Naive thymus-derived CD8-positive, alpha-beta T cell (primary cell): ENCODE data around the gene PDE9A. TPM values are rescaled to one million over a fixed set of nuclear protein-coding genes. Genes with fewer than 3 reads are reported as not detected.

Experiments used
- ATAC-seq, 2 donors: fragments of 150-1000 bp; cut with Tn5 transposase in 1 of 2; sonication (Bioruptor Pico), chemical (Tn5 transposase) in 1 of 2; 1 replicate in 1 of 2; 2 replicates in 1 of 2; pipeline ENCODE4 v1.10.0; 2021; ENCODE audit warnings: mild to moderate bottlenecking in 2 of 2, moderate library complexity in 2 of 2
- POLR2A ChIA-PET: fragments of 350-600 bp; sonication (Branson Sonifier 250); formaldehyde crosslinking; loops from one replicate; lab custom pipeline; 2021; ENCODE audit warnings: antibody characterized with exemption; lab: Charles Lee
- DNase-seq, 10 donors: peaks; one replicate each; pipeline versions ENCODE4 v3.0.0 to v3.0.0-alpha.2; 2020 to 2022
- H3K27ac Mint-ChIP-seq, 10 donors: one replicate each; pipeline ENCODE4 v1.8.0; 2020 to 2022; ENCODE audit warnings: mild to moderate bottlenecking in 10 of 10, mixed read lengths in 10 of 10, moderate library complexity in 4 of 10, inconsistent platforms in 1 of 10
- H3K27me3 Mint-ChIP-seq, 5 donors: one replicate each; pipeline ENCODE4 v1.8.0; 2021 to 2022; ENCODE audit warnings: mixed read lengths in 5 of 5
- H3K36me3 Mint-ChIP-seq, 3 donors: one replicate each; pipeline ENCODE4 v1.8.0; 2020 to 2022; ENCODE audit warnings: mixed read lengths in 3 of 3, mild to moderate bottlenecking in 2 of 3, inconsistent platforms in 1 of 3
- H3K4me1 Mint-ChIP-seq, 4 donors: one replicate each; pipeline ENCODE4 v1.8.0; 2021 to 2022; ENCODE audit warnings: mixed read lengths in 4 of 4
- H3K4me3 Mint-ChIP-seq, 10 donors: one replicate each; pipeline ENCODE4 v1.8.0; 2020 to 2022; ENCODE audit warnings: mild to moderate bottlenecking in 10 of 10, mixed read lengths in 10 of 10, moderate library complexity in 6 of 10, inconsistent platforms in 1 of 10
- H3K9me3 Mint-ChIP-seq, 9 donors: one replicate each; pipeline ENCODE4 v1.8.0; 2020 to 2022; ENCODE audit warnings: mixed read lengths in 9 of 9, mild to moderate bottlenecking in 3 of 9, inconsistent platforms in 1 of 9, moderate library complexity in 1 of 9
- polyA plus RNA-seq, 3 donors: library from polyadenylated mRNA; unstranded; fragments of 300-500 nt; fragmentation: Illumina TruSeq; gene quantifications; one replicate each; pipeline ENCODE4 v1.2.3, GENCODE V29; 2021
- total RNA-seq, 8 experiments: library from RNA in 2 of 8; stranded (reverse) in 2 of 8; gene quantifications; one replicate each; pipeline ENCODE4 v1.2.3 and lab custom pipeline; 2021 to 2026

Gene PDE9A
- total and polyA plus RNA-seq, 5 experiments from 2014 or later = 3.6 to 17.1 (median 5.1) TPM

DNA sequence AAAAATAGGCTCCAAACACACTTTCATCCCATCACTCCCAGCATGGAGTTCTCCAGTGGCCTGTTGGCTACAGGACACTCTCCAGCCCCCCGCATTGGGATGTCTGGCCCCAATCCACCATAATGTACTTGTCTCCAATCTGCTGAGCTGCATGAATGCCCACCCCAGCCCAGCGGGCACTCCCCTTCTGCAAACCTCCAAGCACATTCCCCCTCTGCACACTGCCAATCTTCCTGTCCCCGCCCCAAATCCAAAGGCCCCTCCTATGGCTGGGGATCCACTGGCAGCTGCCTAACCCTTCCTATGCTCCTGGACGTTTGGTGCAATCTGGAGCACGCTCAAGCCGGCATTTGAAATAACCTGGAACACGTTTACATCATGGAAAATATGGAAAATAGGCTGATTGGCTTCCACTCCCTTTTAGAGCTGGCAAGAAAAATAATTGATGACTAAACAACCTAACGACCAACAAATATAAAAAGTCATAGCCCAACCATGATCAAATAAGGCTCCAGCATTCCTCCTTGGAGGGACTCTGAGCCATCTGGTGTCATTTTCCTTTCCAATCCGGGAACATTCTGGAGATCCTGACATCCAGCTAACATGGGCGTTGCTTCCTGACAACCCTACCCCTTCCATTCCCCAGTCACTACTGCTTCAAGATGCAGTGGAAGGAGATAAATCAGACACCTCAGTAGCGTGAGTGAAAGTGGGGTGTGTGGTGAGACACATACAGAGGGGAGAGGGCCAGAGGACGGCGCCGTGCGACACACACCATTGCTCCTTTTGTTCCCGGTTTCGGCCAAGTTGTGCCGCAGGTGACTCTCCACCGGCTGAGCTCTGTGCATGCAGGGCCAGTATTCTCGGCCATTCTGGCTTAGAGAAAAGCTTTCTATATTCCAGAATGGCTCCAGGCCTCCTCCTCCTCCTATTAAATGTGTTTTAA lies 41.6 kb downstream of the PDE9A start:
- no peak overlapping the region for H3K4me3 Mint-ChIP-seq
- no peaks in the 10 kb centered on the region for H3K27me3 Mint-ChIP-seq
- ATAC-seq (no peak), DNase-seq (no peak)
- POLR2A ChIA-PET = no interaction called here
- H3K4me1 Mint-ChIP-seq = peaks cover 0 to 9% (median 4%) of the 10 kb centered on the region in 4 donors
- H3K9me3 Mint-ChIP-seq = no peaks in the 10 kb centered on the region
- H3K36me3 Mint-ChIP-seq = peaks cover 0 to 3% (median 2%) of the 10 kb centered on the region in 3 donors
- H3K27ac Mint-ChIP-seq = peak overlapping the region in 3 of 10 donors; percentile 16 to 88 (median 31)

- no peak overlapping the region for H3K4me3 Mint-ChIP-seq
- H3K9me3 Mint-ChIP-seq = no peaks in the 10 kb centered on the region
- H3K4me1 Mint-ChIP-seq = peaks cover 0 to 9% (median 4%) of the 10 kb centered on the region in 4 donors
- H3K27me3 Mint-ChIP-seq = no peaks in the 10 kb centered on the region
- no peak for ATAC-seq
- H3K27ac Mint-ChIP-seq = no peak overlapping the region
- POLR2A ChIA-PET = no interaction called here
- peaks cover 0 to 8% (median 6%) of the 10 kb centered on the region in 3 donors for H3K36me3 Mint-ChIP-seq
- DNase-seq = no peak
Observed at GRCh38 chr21:42695697-42696380, 42.4 kb downstream of the PDE9A start.

- H3K27ac Mint-ChIP-seq = peak overlapping the region in 1 of 10 donors; percentile 80
- DNase-seq (no peak), ATAC-seq (no peak)
- no peak overlapping the region for H3K4me3 Mint-ChIP-seq
- POLR2A ChIA-PET = no interaction called here
- no peaks in the 10 kb centered on the region for H3K9me3 Mint-ChIP-seq
- H3K36me3 Mint-ChIP-seq = peaks cover 0 to 13% (median 8%) of the 10 kb centered on the region in 3 donors
- peaks cover 0 to 9% (median 4%) of the 10 kb centered on the region in 4 donors for H3K4me1 Mint-ChIP-seq
- H3K27me3 Mint-ChIP-seq = no peaks in the 10 kb centered on the region
Observed at GRCh38 chr21:42696501-42697040, 43.1 kb downstream of the PDE9A start.

- DNase-seq (no peak), ATAC-seq (no peak)
- peaks cover 5 to 23% (median 16%) of the 10 kb centered on the region in 3 donors for H3K36me3 Mint-ChIP-seq
- POLR2A ChIA-PET = interaction anchor here (0.7 kb wide), 1 partner anchor 48 kb away, joined by 3 read pairs; no protein-coding TSS in a partner anchor
- H3K27ac Mint-ChIP-seq = peak overlapping the region in 3 of 10 donors; percentile 9 to 46 (median 33)
- H3K4me3 Mint-ChIP-seq = no peak overlapping the region
- H3K4me1 Mint-ChIP-seq = peaks cover 0 to 9% (median 4%) of the 10 kb centered on the region in 4 donors
- no peaks in the 10 kb centered on the region for H3K9me3 Mint-ChIP-seq
- no peaks in the 10 kb centered on the region for H3K27me3 Mint-ChIP-seq
Observed at GRCh38 chr21:42698733-42699132, 45.3 kb downstream of the PDE9A start.

DNA sequence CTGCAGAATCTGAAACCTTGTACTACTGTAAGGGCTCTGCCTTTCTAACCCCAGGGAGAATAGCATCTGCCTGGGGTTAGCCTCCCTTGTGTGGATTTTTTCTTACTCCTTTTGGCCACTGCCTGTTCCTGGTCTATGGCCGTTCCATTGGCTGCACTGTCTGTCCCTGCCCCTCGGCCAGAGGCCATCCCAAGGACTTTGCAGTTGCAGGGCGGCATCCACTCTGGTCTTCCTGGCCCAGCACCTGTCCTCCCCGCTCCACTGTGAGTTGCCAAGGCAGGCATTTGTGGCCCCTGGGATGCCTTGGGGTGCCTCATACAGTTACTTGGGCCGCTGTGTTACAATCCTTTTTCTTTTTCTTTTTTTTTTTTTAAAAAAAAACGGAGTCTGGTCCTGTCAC lies 45.8 kb downstream of the PDE9A start:
- Mint-ChIP-seq H3K27me3 (no peaks in the 10 kb centered on the region), H3K36me3 (peaks cover 5 to 23% (median 16%) of the 10 kb centered on the region in 3 donors), H3K9me3 (no peaks in the 10 kb centered on the region), H3K4me3 (no peak overlapping the region), H3K27ac (peak overlapping the region in 1 of 10 donors; percentile 9), H3K4me1 (peaks cover 0 to 9% (median 4%) of the 10 kb centered on the region in 4 donors)
- DNase-seq (no peak), ATAC-seq (no peak)
- POLR2A ChIA-PET = interaction anchor here (0.7 kb wide), 1 partner anchor 48 kb away, joined by 3 read pairs; no protein-coding TSS in a partner anchor

DNA sequence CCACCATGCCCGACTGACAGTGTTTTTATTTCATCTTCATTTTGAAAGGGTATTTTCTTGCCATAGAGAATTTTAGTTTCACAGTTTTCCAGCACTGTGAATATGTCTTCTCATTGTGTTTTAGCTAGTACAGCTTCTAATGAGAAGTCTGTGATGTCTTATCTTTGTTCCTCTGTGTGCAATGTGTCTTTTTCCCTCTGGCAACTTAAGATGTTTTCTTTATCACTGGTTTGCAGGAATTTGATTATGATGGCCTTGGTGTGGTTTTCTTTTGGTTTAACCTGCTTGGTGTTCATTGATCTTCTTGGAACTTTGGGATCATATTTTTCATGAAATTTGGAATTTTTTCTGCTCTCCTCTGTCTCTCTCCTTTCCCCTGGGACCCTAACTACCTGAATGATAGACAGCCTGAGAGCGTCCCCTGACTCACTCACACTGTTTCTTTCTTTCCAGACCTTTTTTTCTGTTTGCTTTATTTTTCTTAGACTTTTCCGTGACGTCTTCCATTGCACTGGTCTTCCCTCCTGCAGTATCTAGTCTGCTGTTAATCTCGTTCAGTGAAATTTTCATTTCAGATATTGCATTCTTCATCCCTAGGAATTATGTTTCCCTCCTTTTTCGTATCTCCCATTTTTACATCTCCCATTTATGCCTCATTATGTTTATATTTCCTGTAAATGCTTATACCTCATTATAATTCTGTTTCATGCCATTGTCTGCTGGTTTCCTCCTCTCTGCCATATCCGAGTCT lies 48.5 kb downstream of the PDE9A start:
- Mint-ChIP-seq H3K27me3 (no peaks in the 10 kb centered on the region), H3K4me3 (no peak overlapping the region), H3K36me3 (peaks cover 5 to 21% (median 16%) of the 10 kb centered on the region in 3 donors), H3K9me3 (no peaks in the 10 kb centered on the region), H3K4me1 (peaks cover 0 to 9% (median 3%) of the 10 kb centered on the region in 4 donors), H3K27ac (peak overlapping the region in 2 of 10 donors; percentile 17 to 21)
- no peak for DNase-seq
- ATAC-seq = no peak
- POLR2A ChIA-PET = no interaction called here

DNA sequence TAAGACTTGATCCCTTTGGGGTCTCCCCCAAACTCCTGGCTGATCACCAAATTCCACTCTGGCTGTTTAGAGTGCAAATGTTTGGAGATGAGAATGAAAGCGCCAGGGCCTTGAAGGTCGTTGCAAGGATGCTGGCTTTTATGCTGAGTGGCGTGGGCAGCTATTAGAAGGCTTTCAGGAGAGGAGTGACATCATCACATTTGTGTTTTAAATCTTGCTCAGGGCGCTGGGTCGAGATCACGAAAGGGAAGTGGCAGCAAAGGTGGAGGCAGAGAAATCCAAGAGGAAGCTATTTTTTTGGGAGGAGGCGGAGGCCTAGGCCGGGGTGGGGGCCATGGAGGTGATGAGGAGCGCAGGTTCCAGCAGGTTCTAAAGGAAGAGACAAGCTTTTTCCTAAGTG lies 49.3 kb downstream of the PDE9A start:
- POLR2A ChIA-PET = no interaction called here
- Mint-ChIP-seq H3K4me3 (no peak overlapping the region), H3K4me1 (peaks cover 0 to 7% (median 2%) of the 10 kb centered on the region in 4 donors), H3K9me3 (no peaks in the 10 kb centered on the region), H3K36me3 (peaks cover 5 to 21% (median 16%) of the 10 kb centered on the region in 3 donors), H3K27ac (peak overlapping the region in 1 of 10 donors; percentile 64), H3K27me3 (no peaks in the 10 kb centered on the region)
- ATAC-seq (no peak), DNase-seq (no peak)

GRCh38 chr21:42703136-42703908 lies 49.9 kb downstream of the PDE9A start:
- peak overlapping the region in 3 of 10 donors; percentile 65 to 87 (median 80) for H3K27ac Mint-ChIP-seq
- H3K9me3 Mint-ChIP-seq = no peaks in the 10 kb centered on the region
- ATAC-seq = no peak
- peaks cover 5 to 21% (median 16%) of the 10 kb centered on the region in 3 donors for H3K36me3 Mint-ChIP-seq
- no peak for DNase-seq
- H3K4me1 Mint-ChIP-seq = peaks cover 0 to 3% (median under 1%) of the 10 kb centered on the region in 4 donors
- POLR2A ChIA-PET = no interaction called here
- H3K4me3 Mint-ChIP-seq = no peak overlapping the region
- no peaks in the 10 kb centered on the region for H3K27me3 Mint-ChIP-seq

GRCh38 chr21:42703965-42704364 lies 50.5 kb downstream of the PDE9A start:
- DNase-seq (no peak), ATAC-seq (no peak)
- H3K27ac Mint-ChIP-seq = no peak overlapping the region
- H3K4me3 Mint-ChIP-seq = no peak overlapping the region
- POLR2A ChIA-PET = no interaction called here
- H3K9me3 Mint-ChIP-seq = no peaks in the 10 kb centered on the region
- peaks cover 5 to 21% (median 17%) of the 10 kb centered on the region in 3 donors for H3K36me3 Mint-ChIP-seq
- H3K4me1 Mint-ChIP-seq = peaks cover 0 to 3% (median 0%) of the 10 kb centered on the region in 4 donors
- no peaks in the 10 kb centered on the region for H3K27me3 Mint-ChIP-seq

DNA sequence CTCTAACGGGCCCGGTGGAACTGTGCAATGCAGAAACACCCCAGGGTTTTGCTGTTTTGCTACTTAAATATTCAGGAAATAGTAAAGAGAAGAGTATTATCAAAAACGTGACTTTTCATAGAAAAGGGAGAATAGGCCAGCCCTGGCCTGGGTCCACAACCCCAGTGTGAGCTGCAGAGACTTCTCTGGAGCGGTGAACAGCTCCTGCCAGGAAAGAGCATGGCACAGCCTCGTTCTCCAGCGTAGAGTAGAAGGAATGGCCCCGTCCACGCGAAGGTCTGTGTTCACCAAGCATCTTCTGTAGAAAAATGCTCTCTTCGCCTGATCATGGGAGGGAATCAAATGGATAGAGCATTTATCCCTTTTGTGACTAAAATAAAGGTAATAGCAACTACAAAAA lies 51.4 kb downstream of the PDE9A start:
- H3K9me3 Mint-ChIP-seq = no peaks in the 10 kb centered on the region
- POLR2A ChIA-PET = no interaction called here
- DNase-seq = no peak
- ATAC-seq = no peak
- peaks cover 5 to 21% (median 18%) of the 10 kb centered on the region in 3 donors for H3K36me3 Mint-ChIP-seq
- peaks cover 0 to 3% (median 0%) of the 10 kb centered on the region in 4 donors for H3K4me1 Mint-ChIP-seq
- H3K27me3 Mint-ChIP-seq = no peaks in the 10 kb centered on the region
- H3K27ac Mint-ChIP-seq = peak overlapping the region in 3 of 10 donors; percentile 33 to 86 (median 69)
- H3K4me3 Mint-ChIP-seq = no peak overlapping the region

DNA sequence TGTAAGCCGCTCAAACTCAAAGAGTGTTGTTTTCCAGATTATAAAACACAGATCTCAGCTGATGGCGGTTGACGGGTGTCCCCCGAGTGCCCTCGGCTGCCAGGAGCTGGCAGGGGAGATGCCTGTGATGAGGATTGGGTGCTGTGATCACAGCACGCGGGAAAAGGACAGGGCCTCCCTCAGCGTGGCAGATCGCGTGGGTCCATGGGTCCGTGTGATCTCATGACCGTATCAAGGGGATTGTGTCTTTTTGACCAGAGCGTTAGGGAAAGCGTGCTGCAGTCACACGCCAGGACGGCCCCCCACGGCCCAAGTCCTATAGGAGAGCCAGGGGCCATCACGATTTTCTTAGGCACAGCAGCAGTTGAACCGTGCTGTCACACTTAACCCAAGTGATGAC lies 51.9 kb downstream of the PDE9A start:
- Mint-ChIP-seq H3K36me3 (peaks cover 5 to 20% (median 17%) of the 10 kb centered on the region in 3 donors), H3K4me3 (no peak overlapping the region), H3K4me1 (peaks cover 0 to 3% (median 0%) of the 10 kb centered on the region in 4 donors), H3K27me3 (no peaks in the 10 kb centered on the region), H3K27ac (peak overlapping the region in 3 of 10 donors; percentile 45 to 82 (median 66)), H3K9me3 (no peaks in the 10 kb centered on the region)
- no peak for DNase-seq
- POLR2A ChIA-PET = no interaction called here
- ATAC-seq = no peak
